H1 (cell line): ENCODE measurements around the gene MCCC1. TPM values are rescaled to one million over a fixed set of nuclear protein-coding genes. Genes with fewer than 3 reads are reported as not detected.

Experiments used
- CTCF ChIA-PET: fragments of 300-600 bp; sonication (Branson Sonifier 250); formaldehyde crosslinking; loops from one replicate; lab custom pipeline; 2021; ENCODE audit not compliant: partially characterized antibody; lab: Charles Lee
- POLR2A ChIA-PET: fragments of 300-600 bp; sonication (Branson Sonifier 250); formaldehyde crosslinking; loops from one replicate; lab custom pipeline; 2021; ENCODE audit warnings: inconsistent platforms; ENCODE audit not compliant: partially characterized antibody; lab: Charles Lee
- DNase-seq, 2 experiments: peaks; one replicate each; pipeline versions ENCODE4 v3.0.0 to v3.0.0-alpha.2; 2010 to 2022; ENCODE audit warnings: low spot score in 2 of 2, low read depth in 1 of 2, mixed read lengths in 1 of 2
- FAIRE-seq: peaks from 2 replicates; lab custom pipeline; 2011; peaks lifted over from hg19 to GRCh38; lab: Jason Lieb, UNC
- H2AFZ ChIP-seq: 2 replicates; pipeline ENCODE4 v1.8.1; 2012; ENCODE audit warnings: low read length, inconsistent platforms
- H2AK5ac ChIP-seq: 2 replicates; pipeline ENCODE4 v1.6.1; 2013; ENCODE audit warnings: low read depth, low read length
- H2BK120ac ChIP-seq: replicated peaks from 2 replicates; pipeline ENCODE3; 2013; ENCODE audit warnings: low read depth, low read length, inconsistent platforms
- H2BK12ac ChIP-seq: 2 replicates; pipeline ENCODE4 v1.6.1; 2013; ENCODE audit warnings: low read depth, low read length
- H2BK15ac ChIP-seq: 2 replicates; pipeline ENCODE4 v1.6.1; 2013; ENCODE audit warnings: low read length
- H2BK20ac ChIP-seq: 2 replicates; pipeline ENCODE4 v1.6.1; 2013; ENCODE audit warnings: low read length
- H2BK5ac ChIP-seq: 2 replicates; pipeline ENCODE4 v1.6.1; 2013; ENCODE audit warnings: low read depth, low read length
- H3K14ac ChIP-seq: 2 replicates; pipeline ENCODE4 v1.6.1; 2013; ENCODE audit warnings: inconsistent platforms; ENCODE audit not compliant: insufficient read length
- H3K18ac ChIP-seq: 2 replicates; pipeline ENCODE4 v1.6.1; 2013; ENCODE audit warnings: low read length; ENCODE audit errors: extremely low read depth
- H3K23ac ChIP-seq: 2 replicates; pipeline ENCODE4 v1.6.1; 2013; ENCODE audit warnings: inconsistent platforms; ENCODE audit not compliant: insufficient read length
- H3K23me2 ChIP-seq: 2 replicates; pipeline ENCODE4 v1.6.1; 2013; ENCODE audit warnings: low read depth, low read length
- H3K27ac ChIP-seq: 2 replicates; pipeline ENCODE4 v1.6.1; 2011; ENCODE audit warnings: low read depth, low read length, inconsistent platforms
- H3K27me3 ChIP-seq, 4 experiments: replicated peaks in 1 of 4; 1 replicate in 1 of 4; 2 replicates in 3 of 4; pipeline versions ENCODE4 v1.6.1 to v1.8.1; 2011 to 2013; ENCODE audit warnings: low read length in 3 of 4, mild to moderate bottlenecking in 3 of 4, inconsistent platforms in 2 of 4, mixed read lengths in 2 of 4, moderate library complexity in 1 of 4; ENCODE audit not compliant: control insufficient read depth in 3 of 4, insufficient read depth in 3 of 4; ENCODE audit errors: extremely low read depth in 1 of 4
- H3K36me3 ChIP-seq, 4 experiments: 2 replicates each; pipeline versions ENCODE4 v1.6.1 to v1.8.1; 2011 to 2013; ENCODE audit warnings: mild to moderate bottlenecking in 4 of 4, low read length in 3 of 4, moderate library complexity in 2 of 4, control low read depth in 1 of 4, inconsistent platforms in 1 of 4; ENCODE audit not compliant: insufficient read depth in 4 of 4, control insufficient read depth in 2 of 4
- H3K4ac ChIP-seq: replicated peaks from 2 replicates; pipeline ENCODE3; 2013; ENCODE audit warnings: low read length, low read depth, mixed read lengths, inconsistent platforms; ENCODE audit not compliant: insufficient read length
- H3K4me1 ChIP-seq, 4 experiments: replicated peaks in 1 of 4; 1 replicate in 1 of 4; 2 replicates in 3 of 4; pipeline versions ENCODE4 v1.6.1 to v1.8.1; 2011 to 2013; ENCODE audit warnings: low read length in 3 of 4, inconsistent platforms in 2 of 4, mixed read lengths in 1 of 4; ENCODE audit not compliant: insufficient read depth in 4 of 4, control insufficient read depth in 3 of 4
- H3K4me2 ChIP-seq, 2 experiments: 2 replicates each; pipeline versions ENCODE4 v1.6.1 to v1.8.1; 2011 to 2013; ENCODE audit warnings: low read depth in 2 of 2, low read length in 2 of 2, control low read depth in 1 of 2, inconsistent platforms in 1 of 2, mild to moderate bottlenecking in 1 of 2; ENCODE audit not compliant: insufficient read depth in 1 of 2
- H3K4me3 ChIP-seq, 4 experiments: fragments of 200-600, 300-600 bp in 1 of 4; sonication (generic), shearing (Covaris generic), sonication (Bioruptor Twin) in 1 of 4; 2 replicates each; pipeline versions ENCODE4 v1.5.1 to v1.8.1; 2011 to 2016; ENCODE audit warnings: low read length in 4 of 4, low read depth in 3 of 4, control low read depth in 2 of 4, inconsistent platforms in 2 of 4, mild to moderate bottlenecking in 2 of 4, mixed read lengths in 1 of 4, moderate library complexity in 1 of 4; ENCODE audit not compliant: insufficient read depth in 2 of 4; ENCODE audit errors: extremely low read depth in 1 of 4
- H3K56ac ChIP-seq: replicated peaks from 2 replicates; pipeline ENCODE3; 2013; ENCODE audit warnings: low read depth, mild to moderate bottlenecking, mixed read lengths, low read length, inconsistent platforms; ENCODE audit not compliant: insufficient read length
- H3K79me1 ChIP-seq: 2 replicates; pipeline ENCODE4 v1.6.1; 2013; ENCODE audit warnings: low read depth, low read length, control low read depth
- H3K79me2 ChIP-seq, 2 experiments: 2 replicates each; pipeline versions ENCODE4 v1.6.1 to v1.8.1; 2012 to 2013; ENCODE audit warnings: low read length in 2 of 2, mild to moderate bottlenecking in 2 of 2, inconsistent platforms in 1 of 2; ENCODE audit not compliant: insufficient read depth in 2 of 2, control insufficient read depth in 1 of 2
- H3K9ac ChIP-seq, 4 experiments: replicated peaks in 1 of 4; 1 replicate in 1 of 4; 2 replicates in 3 of 4; pipeline versions ENCODE4 v1.6.1 to v1.8.1; 2011 to 2013; ENCODE audit warnings: low read depth in 3 of 4, low read length in 3 of 4, control low read depth in 2 of 4, mild to moderate bottlenecking in 2 of 4, moderate library complexity in 2 of 4, inconsistent platforms in 1 of 4; ENCODE audit errors: extremely low read depth in 1 of 4
- H3K9me3 ChIP-seq, 2 experiments: 2 replicates each; pipeline versions ENCODE4 v1.6.1 to v1.8.1; 2012 to 2013; ENCODE audit warnings: mild to moderate bottlenecking in 2 of 2, moderate library complexity in 2 of 2, control low read depth in 1 of 2, inconsistent platforms in 1 of 2, low read depth in 1 of 2, low read length in 1 of 2, mixed read lengths in 1 of 2; ENCODE audit not compliant: insufficient read depth in 2 of 2
- H4K20me1 ChIP-seq, 2 experiments: replicated peaks in 1 of 2; 2 replicates each; pipeline versions ENCODE3 to v1.8.1; 2011 to 2013; ENCODE audit warnings: inconsistent platforms in 2 of 2, low read length in 2 of 2, mild to moderate bottlenecking in 1 of 2; ENCODE audit not compliant: insufficient read depth in 2 of 2, control insufficient read depth in 1 of 2
- H4K5ac ChIP-seq: 2 replicates; pipeline ENCODE4 v1.6.1; 2013; ENCODE audit warnings: low read length, low read depth, mixed read lengths, inconsistent platforms; ENCODE audit not compliant: insufficient read length
- H4K8ac ChIP-seq: 2 replicates; pipeline ENCODE4 v1.8.0; 2013; ENCODE audit warnings: mild to moderate bottlenecking, moderate library complexity, low read length, inconsistent platforms; ENCODE audit not compliant: insufficient read depth; ENCODE audit errors: extremely low read depth
- H4K91ac ChIP-seq: replicated peaks from 2 replicates; pipeline ENCODE3; 2013; ENCODE audit warnings: low read length, mixed read lengths, inconsistent platforms; ENCODE audit not compliant: insufficient read length
- BACH1 ChIP-seq: IDR thresholded peaks from 2 replicates; pipeline ENCODE4 v1.6.1; 2012; ENCODE audit warnings: low read length, improper control_type of control experiment
- CBX5 ChIP-seq: fragments of 300-800, 300-1000 bp; sonication (generic); IDR thresholded peaks from 2 replicates; pipeline ENCODE4 v1.7.1; 2016; ENCODE audit warnings: antibody characterized with exemption, low read length, low read depth
- CBX8 ChIP-seq: fragments of 300-800, 300-1000 bp; sonication (generic); IDR thresholded peaks from 2 replicates; pipeline ENCODE4 v1.7.1; 2016; ENCODE audit warnings: low read depth, low read length, borderline replicate concordance
- CHD1 ChIP-seq: IDR thresholded peaks from 2 replicates; pipeline ENCODE4 v1.6.1; 2012; ENCODE audit warnings: low read depth, low read length, improper control_type of control experiment
- EGR1 ChIP-seq: IDR thresholded peaks from 2 replicates; pipeline ENCODE4 v1.6.1; 2011; ENCODE audit warnings: low read depth, low read length, borderline replicate concordance
- JUND ChIP-seq: IDR thresholded peaks from 2 replicates; pipeline ENCODE4 v1.6.1; 2011; ENCODE audit warnings: mild to moderate bottlenecking, improper control_type of control experiment, low read length
- KDM5A ChIP-seq: fragments of 200-600 bp; IDR thresholded peaks from 2 replicates; pipeline ENCODE4 v1.7.1; 2012; ENCODE audit warnings: mild to moderate bottlenecking, low read length, inconsistent platforms, mixed read lengths
- MAFK ChIP-seq: IDR thresholded peaks from 2 replicates; pipeline ENCODE4 v1.6.1; 2012; ENCODE audit warnings: low read depth, mild to moderate bottlenecking, improper control_type of control experiment, low read length
- NANOG ChIP-seq: IDR thresholded peaks from 2 replicates; pipeline ENCODE4 v1.6.1; 2011; ENCODE audit warnings: low read length, low read depth, mild to moderate bottlenecking, inconsistent platforms; ENCODE audit not compliant: insufficient read depth, poor library complexity, severe bottlenecking
- POLR2A ChIP-seq, 2 experiments: IDR thresholded peaks; 1 replicate in 1 of 2; 2 replicates in 1 of 2; pipeline ENCODE4 v1.6.1; 2011; ENCODE audit warnings: low read depth in 2 of 2, low read length in 2 of 2, mild to moderate bottlenecking in 2 of 2; ENCODE audit errors: control extremely low read depth in 1 of 2
- RAD21 ChIP-seq, 2 experiments: IDR thresholded peaks in 1 of 2; conservative IDR thresholded peaks in 1 of 2; 2 replicates each; pipeline ENCODE4 v1.6.1; 2011; ENCODE audit warnings: low read depth in 2 of 2, low read length in 2 of 2, improper control_type of control experiment in 1 of 2, inconsistent platforms in 1 of 2, mild to moderate bottlenecking in 1 of 2, moderate library complexity in 1 of 2
- RBBP5 ChIP-seq: IDR thresholded peaks from 2 replicates; pipeline ENCODE4 v1.7.1; 2012; ENCODE audit warnings: low read depth, mild to moderate bottlenecking, inconsistent platforms, low read length, moderate library complexity, borderline replicate concordance
- SP1 ChIP-seq: IDR thresholded peaks from 2 replicates; pipeline ENCODE4 v1.6.1; 2011; ENCODE audit warnings: low read depth, low read length
- SRF ChIP-seq: IDR thresholded peaks from 2 replicates; pipeline ENCODE4 v1.6.1; 2011; ENCODE audit warnings: mild to moderate bottlenecking, low read depth, low read length, moderate library complexity
- TEAD4 ChIP-seq: IDR thresholded peaks from 2 replicates; pipeline ENCODE4 v1.6.1; 2012; ENCODE audit warnings: low read depth, low read length, inconsistent platforms, mixed read lengths
- ZNF274 ChIP-seq: IDR thresholded peaks from 2 replicates; pipeline ENCODE4 v1.7.0; 2012; ENCODE audit warnings: low read length, borderline replicate concordance; ENCODE audit errors: extremely low read depth
- WGBS, 2 experiments: shearing (Covaris generic) in 1 of 2; methylation state at CpG; one replicate each; pipeline versions ENCODE4 v1.1.6 to v1.1.7; 2013 to 2015; ENCODE audit warnings: low lambda C conversion rate in 2 of 2, mixed read lengths in 2 of 2, inconsistent platforms in 1 of 2, low coverage in 1 of 2, missing lambda C conversion rate in 1 of 2; ENCODE audit not compliant: insufficient replicate concordance in 2 of 2, insufficient coverage in 1 of 2, insufficient read length in 1 of 2; ENCODE audit errors: extremely low coverage in 1 of 2, missing lambda C conversion rate in 1 of 2; 5-methylcytosine and 5-hydroxymethylcytosine counted together
- polyA plus RNA-seq, 7 experiments: library from polyadenylated mRNA; depleted of rRNA in 3 of 7; stranded (reverse) in 5 of 7; unstranded in 2 of 7; fragments of >200 nt in 5 of 7; fragments of 200-250 nt in 2 of 7; gene quantifications; 1 replicate in 5 of 7; 2 replicates in 1 of 7; 4 replicates in 1 of 7; pipeline versions ENCODE4 v1.2.1 to v1.2.3, GENCODE V29; 2011 to 2013; ENCODE audit warnings: missing spikeins in 2 of 7, mixed read lengths in 2 of 7
- total RNA-seq: library from RNA; stranded (reverse); fragmentation: NEBNext Ultra II Directional; extraction: Animal tissue kit (Norgen Biotek cat#: 25700); gene quantifications from 2 replicates; pipeline ENCODE4 v1.2.1, GENCODE V29; 2021

MCCC1 gene
- total and polyA plus RNA-seq, 2 of the 8 experiments (the other 6 are each of a cell fraction or from before 2014, with no cell fraction given), result 10.8 to 21.5 TPM

- DNase-seq (no peak), FAIRE-seq (no peak)
- H3K4me1 ChIP-seq, result no peaks in the 10 kb centered on the region
- H3K4me2 ChIP-seq, result no peak overlapping the region
- H3K79me2 ChIP-seq, result no peaks in the 10 kb centered on the region
- H3K4me3 ChIP-seq, result no peak overlapping the region
- H3K23ac ChIP-seq, result no peak overlapping the region
- H2AK5ac ChIP-seq, result no peak overlapping the region
- H3K36me3 ChIP-seq, result peaks cover 2 to 20% (median 17%) of the 10 kb centered on the region in 4 experiments; a peak in 6 of 8 replicates
- H2AFZ ChIP-seq, result no peak overlapping the region
- no peak overlapping the region for H3K56ac ChIP-seq
- H2BK15ac ChIP-seq, result no peak overlapping the region
- no peak overlapping the region for H2BK5ac ChIP-seq
- H3K4ac ChIP-seq, result no peak overlapping the region
- no peak overlapping the region for H3K27ac ChIP-seq
- no peak overlapping the region for H2BK12ac ChIP-seq
- H3K9ac ChIP-seq, result no peak overlapping the region
- H4K5ac ChIP-seq, result no peak overlapping the region
- no peak overlapping the region for H2BK120ac ChIP-seq
- no peaks in the 10 kb centered on the region for H3K79me1 ChIP-seq
- no peak overlapping the region for H4K8ac ChIP-seq
- H3K23me2 ChIP-seq, result no peaks in the 10 kb centered on the region
- H3K18ac ChIP-seq, result no peak overlapping the region
- H3K9me3 ChIP-seq, result no peaks in the 10 kb centered on the region
- ChIA-PET POLR2A (interaction anchor here (0.7 kb wide), 1 partner anchor 291 kb away, joined by 3 read pairs; no protein-coding TSS in a partner anchor), CTCF (no interaction called here)
- no peak overlapping the region for H4K91ac ChIP-seq
- no peak overlapping the region for H2BK20ac ChIP-seq
- H4K20me1 ChIP-seq, result peaks cover 2 to 3% of the 10 kb centered on the region in 2 experiments
- no peak overlapping the region for H3K14ac ChIP-seq
- H3K27me3 ChIP-seq, result no peaks in the 10 kb centered on the region
- 67% methylated on average over 3 of the region's 3 CpGs; no CpG with 5 or more reads in 1 of the 2 experiments for WGBS, 2 experiments
- no peak for TF ChIP-seq BACH1
- no peak for TF ChIP-seq JUND
- TF ChIP-seq SP1, result no peak
- no peak for TF ChIP-seq NANOG
- TF ChIP-seq CHD1, result no peak
- TF ChIP-seq KDM5A, result no peak
- TF ChIP-seq POLR2A (IDR thresholded peaks at IDR 0.05; ENCODE audit: control extremely low read depth in 1 of 2, low read depth in 2 of 2, low read length in 2 of 2), result no peak
- no peak for TF ChIP-seq SRF
- no peak for TF ChIP-seq RBBP5
- TF ChIP-seq TEAD4, result no peak
- no peak for TF ChIP-seq CBX5
- no peak for TF ChIP-seq RAD21 (IDR thresholded peaks at IDR 0.05 in 1 of 2, conservative IDR thresholded peaks at IDR 0.05 in 1 of 2; ENCODE audit: low read depth in 2 of 2, low read length in 2 of 2)
- TF ChIP-seq EGR1, result no peak
- no peak for TF ChIP-seq CBX8
- TF ChIP-seq MAFK, result no peak
- no peak for TF ChIP-seq ZNF274
Measured at GRCh38 chr3:183028416-183028815, 70.9 kb downstream of the MCCC1 start.
